ENCODE data around the gene WASF2. TPM values are rescaled to one million over a fixed set of nuclear protein-coding genes. Genes with fewer than 3 reads are reported as not detected.

The WASF2 gene
- total RNA-seq, 3 donors from 2014 or later, result 41.6 to 93.5 (median 43.2) TPM

- Histone ChIP-seq H3K27me3 (no peaks in the 10 kb centered on the region), H3K9me3 (no peaks in the 10 kb centered on the region), H3K27ac (peak overlapping the region; percentile 88 to 94), H3K4me3 (no peak overlapping the region), H3K4me1 (peaks cover 19 to 26% of the 10 kb centered on the region in 2 donors), H3K36me3 (no peaks in the 10 kb centered on the region)
- DNase-seq (ENCODE audit: low spot score in 2 of 2), result no peak
- TF ChIP-seq CTCF (IDR thresholded peaks at IDR 0.05) (no peak), POLR2AphosphoS5 (IDR thresholded peaks at IDR 0.05) (peak in 1 of 3 donors; percentile 18)
- intact Hi-C loops (cut with DNase I; ENCODE audit: low total_unique reads), result no loop called here
Observed at GRCh38 chr1:27535386-27535785, 45.4 kb upstream of the WASF2 start.

- H3K4me1 ChIP-seq, result peaks cover 22 to 24% of the 10 kb centered on the region in 2 donors
- no peak for TF ChIP-seq POLR2A (IDR thresholded peaks at IDR 0.05)
- peak overlapping the region; percentile 56 to 94 for H3K27ac ChIP-seq
- H3K9me3 ChIP-seq, result no peaks in the 10 kb centered on the region
- no peaks in the 10 kb centered on the region for H3K27me3 ChIP-seq
- DNase-seq (ENCODE audit: low spot score in 2 of 2), result no peak
- no peak overlapping the region for H3K4me3 ChIP-seq
- no peaks in the 10 kb centered on the region for H3K36me3 ChIP-seq
- intact Hi-C loops (cut with DNase I; ENCODE audit: low total_unique reads), result no loop called here
Observed at GRCh38 chr1:27531959-27532685, 42.2 kb upstream of the WASF2 start.

GRCh38 chr1:27530192-27530591 lies 40.2 kb upstream of the WASF2 start:
- Histone ChIP-seq H3K36me3 (no peaks in the 10 kb centered on the region), H3K27ac (peak overlapping the region; percentile 94 to 97), H3K4me1 (peaks cover 15 to 25% of the 10 kb centered on the region in 2 donors), H3K4me3 (no peak overlapping the region), H3K9me3 (no peaks in the 10 kb centered on the region), H3K27me3 (no peaks in the 10 kb centered on the region)
- no peak for TF ChIP-seq POLR2A (IDR thresholded peaks at IDR 0.05)
- no peak for TF ChIP-seq CTCF (IDR thresholded peaks at IDR 0.05)
- no peak for TF ChIP-seq POLR2AphosphoS5 (IDR thresholded peaks at IDR 0.05)
- no peak for DNase-seq (ENCODE audit: low spot score in 2 of 2)
- intact Hi-C loops (cut with DNase I; ENCODE audit: low total_unique reads), result no loop called here

- H3K27ac ChIP-seq, result peak overlapping the region; percentile 94 to 97
- no peak for DNase-seq (ENCODE audit: low spot score in 2 of 2)
- no peaks in the 10 kb centered on the region for H3K36me3 ChIP-seq
- H3K27me3 ChIP-seq, result no peaks in the 10 kb centered on the region
- peaks cover 15 to 25% of the 10 kb centered on the region in 2 donors for H3K4me1 ChIP-seq
- H3K9me3 ChIP-seq, result no peaks in the 10 kb centered on the region
- no peak overlapping the region for H3K4me3 ChIP-seq
- intact Hi-C loops (cut with DNase I; ENCODE audit: low total_unique reads), result no loop called here
- no peak for TF ChIP-seq POLR2AphosphoS5 (IDR thresholded peaks at IDR 0.05)
- no peak for TF ChIP-seq CTCF (IDR thresholded peaks at IDR 0.05)
- TF ChIP-seq POLR2A (IDR thresholded peaks at IDR 0.05), result no peak
Observed at GRCh38 chr1:27529704-27530018, 39.7 kb upstream of the WASF2 start.

- TF ChIP-seq CTCF (IDR thresholded peaks at IDR 0.05) (no peak), POLR2AphosphoS5 (IDR thresholded peaks at IDR 0.05) (peak; percentile 10 to 43 (median 14)), POLR2A (IDR thresholded peaks at IDR 0.05) (no peak)
- peak overlapping the region; percentile 39 to 70 (median 56) for H3K4me3 ChIP-seq
- no peaks in the 10 kb centered on the region for H3K27me3 ChIP-seq
- H3K9me3 ChIP-seq, result no peaks in the 10 kb centered on the region
- peaks cover 15 to 25% of the 10 kb centered on the region in 2 donors for H3K4me1 ChIP-seq
- no peaks in the 10 kb centered on the region for H3K36me3 ChIP-seq
- peak overlapping the region; percentile 94 to 97 for H3K27ac ChIP-seq
- intact Hi-C loops (cut with DNase I; ENCODE audit: low total_unique reads), result no loop called here
- peak in 1 of 2 donors; percentile 79 for DNase-seq (ENCODE audit: low spot score in 2 of 2)
Observed at GRCh38 chr1:27528818-27529703, 39.1 kb upstream of the WASF2 start.

Measured in breast epithelium (tissue), 4 donors.